Transverse colon (tissue), 4 donors: ENCODE results near the gene ARHGAP32.
"Not testable (repeated sequence)": the region's sequence is repeated elsewhere in the genome, so short reads cannot be mapped to it uniquely, and the experiment has no call there.

Experiments
- CTCF ChIP-seq, 5 experiments: fragments of 200-600 bp in 3 of 5; fragments of 450-650 bp in 2 of 5; sonication (generic) in 3 of 5; IDR thresholded peaks; 1 replicate in 2 of 5; 2 replicates in 3 of 5; pipeline ENCODE4 v1.5.1; 2016 to 2017; ENCODE audit warnings: antibody characterized with exemption in 5 of 5, inconsistent platforms in 3 of 5, mild to moderate bottlenecking in 2 of 5, moderate library complexity in 1 of 5
- EP300 ChIP-seq: sonication (generic); formaldehyde crosslinking; IDR thresholded peaks from one replicate; pipeline ENCODE4 v1.6.1; 2017; ENCODE audit warnings: antibody characterized with exemption, low read depth
- POLR2A ChIP-seq: fragments of 450-650 bp; IDR thresholded peaks from one replicate; pipeline ENCODE4 v1.6.1; 2016; ENCODE audit warnings: antibody characterized with exemption, mild to moderate bottlenecking, moderate library complexity
- POLR2AphosphoS5 ChIP-seq, 3 donors: sonication (generic); formaldehyde crosslinking; IDR thresholded peaks; one replicate each; pipeline ENCODE4 v1.6.1; 2016; ENCODE audit warnings: antibody characterized with exemption in 3 of 3

- not testable (repeated sequence) for TF ChIP-seq CTCF (IDR thresholded peaks at IDR 0.05); POLR2A; POLR2AphosphoS5 (IDR thresholded peaks at IDR 0.05); EP300
Measured at GRCh38 chr11:129128881-129129620, 63.1 kb downstream of the ARHGAP32 start.
